Measurements from ENCODE around the gene ULK4.
A peak's percentile ranks its signal among the peaks of the same experiment; 100 is the strongest.
"Not testable (repeated sequence)": the region's sequence is repeated elsewhere in the genome, so short reads cannot be mapped to it uniquely, and the experiment has no call there.

The ULK4 gene

DNA sequence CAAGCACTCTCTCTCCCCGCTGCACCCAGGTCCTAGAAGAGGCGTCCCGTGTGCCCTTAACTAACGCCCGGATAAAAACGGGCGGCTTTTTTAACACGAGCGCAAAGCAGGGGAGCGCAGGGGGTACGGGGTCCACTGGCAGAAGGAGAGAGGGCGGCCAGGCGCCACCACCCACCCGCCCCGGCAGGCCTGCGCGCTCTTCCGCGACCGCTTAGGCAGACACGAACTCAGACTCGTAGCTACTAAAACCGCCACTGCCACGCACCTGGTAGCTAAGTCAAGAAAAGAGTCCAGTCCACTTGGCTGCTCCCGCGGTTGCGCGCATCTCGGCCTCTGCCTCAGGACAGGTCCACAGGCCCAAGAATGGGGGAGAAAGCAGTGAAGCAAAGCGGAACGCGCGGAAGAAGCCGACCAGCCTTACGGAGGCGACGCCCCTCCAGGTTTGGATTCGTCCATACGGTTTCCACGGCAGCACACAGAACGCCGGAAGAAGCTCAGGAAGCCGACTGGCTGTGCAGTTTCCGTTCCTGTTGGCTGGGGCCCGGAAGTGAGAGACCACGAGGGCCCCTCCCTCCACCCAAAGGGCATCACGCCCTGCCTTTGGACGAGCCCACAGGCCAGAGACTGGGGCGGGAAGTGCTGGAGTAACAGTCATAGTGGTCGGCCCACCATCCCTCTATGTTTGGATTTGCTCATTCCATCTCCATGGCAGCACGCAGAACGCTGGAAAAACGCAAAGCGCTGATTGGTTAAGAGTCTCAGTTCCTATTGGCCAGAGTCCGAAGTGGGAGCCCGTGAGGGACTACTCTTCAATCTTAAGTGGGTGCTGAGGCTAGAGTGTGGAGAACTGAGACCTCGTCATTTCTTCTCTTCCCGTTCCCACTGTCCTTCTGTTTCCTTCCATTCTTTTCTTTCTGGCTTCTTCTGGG, at the start of gene ULK4:
Gene ULK4 (minus strand): TSS at position 353 of the 929 bp plus-strand sequence. CDS start 7,344 bp downstream, outside the sequence.
- DNase-seq (ENCODE audit: low spot score), result peak; percentile 97

DNA sequence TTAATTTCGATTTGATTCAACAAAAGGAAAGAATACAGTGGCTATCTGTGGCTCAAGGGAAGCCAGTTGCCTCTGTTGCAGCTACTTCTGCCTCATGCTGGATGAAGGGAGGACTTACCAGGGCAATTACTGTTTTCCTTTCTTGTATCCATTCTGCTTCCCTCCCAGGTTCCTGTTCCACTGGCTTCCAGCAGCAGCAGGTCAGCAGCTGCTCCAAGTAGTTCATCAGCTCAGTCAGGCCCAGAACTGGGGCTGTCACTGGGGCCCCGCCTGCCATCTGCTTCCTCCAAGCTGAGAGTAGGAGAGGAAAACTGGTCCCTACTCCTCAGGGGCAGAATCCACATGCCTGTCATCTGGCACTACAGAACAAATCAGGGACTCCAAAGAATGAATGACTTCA, 48.6 kb upstream of the ULK4 start:
- DNase-seq (ENCODE audit: low spot score), result no peak

DNA sequence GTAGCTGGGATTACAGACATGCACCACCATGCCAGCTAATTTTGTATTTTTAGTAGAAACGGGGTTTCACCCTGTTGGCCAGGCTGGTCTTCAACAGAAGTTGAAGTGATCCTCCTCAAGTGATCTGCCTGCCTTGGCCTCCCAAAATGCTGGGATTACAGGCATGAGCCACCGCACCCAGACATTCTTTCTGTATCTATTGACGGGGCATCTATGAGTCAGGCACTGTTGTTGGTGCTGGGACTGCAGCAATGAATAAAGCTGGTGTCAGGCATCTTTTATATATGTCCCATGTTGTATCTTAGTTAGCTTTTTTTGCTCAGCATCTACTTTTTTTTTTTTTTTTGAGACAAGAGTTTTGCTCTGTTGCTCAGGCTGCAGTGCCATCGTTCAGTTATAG, 47.6 kb upstream of the ULK4 start:
- no peak for DNase-seq (ENCODE audit: low spot score)

DNA sequence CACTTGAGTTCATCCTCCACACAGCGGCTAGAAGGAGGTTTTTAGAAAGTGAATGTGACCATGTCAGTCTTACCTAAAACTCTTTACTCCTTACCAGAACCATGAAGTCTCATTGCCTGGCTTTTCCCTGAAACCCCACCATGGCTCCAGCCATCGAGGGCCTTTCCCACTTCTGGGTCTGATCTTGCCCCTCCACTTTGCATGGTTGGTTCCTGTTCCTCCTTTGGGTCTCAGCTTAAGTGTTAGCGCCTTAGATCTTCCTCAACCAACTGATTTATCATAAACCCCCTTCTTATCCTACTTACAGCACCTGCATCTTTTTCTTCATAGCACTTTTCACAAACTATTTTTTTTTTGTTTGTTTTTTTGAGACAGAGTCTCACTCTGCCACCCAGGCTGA, 45.9 kb upstream of the ULK4 start:
- no peak for DNase-seq (ENCODE audit: low spot score)

DNA sequence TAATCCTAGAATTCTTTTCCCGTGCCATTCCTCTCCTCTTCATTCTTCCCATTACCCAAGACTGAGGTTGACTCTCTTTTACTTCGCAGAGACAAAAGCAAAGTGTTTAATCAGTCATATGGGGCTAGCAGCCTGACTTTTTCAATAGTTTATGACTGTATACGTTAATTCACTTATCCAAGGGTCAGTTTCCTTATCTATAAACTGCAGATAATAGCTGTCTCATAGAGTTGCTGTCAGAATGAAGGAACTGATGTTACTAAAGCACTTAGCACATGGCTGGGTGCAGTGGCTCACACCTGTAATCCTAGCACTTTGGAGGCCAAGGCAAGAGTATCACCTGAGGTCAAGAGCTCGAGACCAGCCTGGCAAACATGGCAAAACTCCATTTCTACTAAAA, 43.5 kb upstream of the ULK4 start:
- DNase-seq (ENCODE audit: low spot score), result no peak

DNA sequence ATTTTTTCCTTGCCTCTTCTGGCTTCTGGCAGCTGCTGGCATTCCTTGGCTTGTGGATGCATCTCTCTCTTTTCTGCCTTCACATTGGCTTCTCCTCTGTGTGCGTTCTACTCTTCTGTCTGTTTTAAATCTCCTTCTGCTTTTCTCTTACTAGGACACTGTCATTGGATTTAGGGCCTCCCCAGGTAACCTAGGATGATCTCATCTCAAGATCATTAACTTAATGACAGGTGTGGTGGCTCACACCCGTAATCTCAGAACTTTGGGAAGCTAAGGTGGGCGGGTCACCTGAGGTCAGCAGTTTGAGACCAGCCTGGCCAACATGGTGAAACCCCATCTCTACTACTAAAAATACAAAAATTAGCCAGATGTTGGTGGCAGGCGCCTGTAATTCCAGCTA, 40.9 kb upstream of the ULK4 start:
- no peak for DNase-seq (ENCODE audit: low spot score)

DNA sequence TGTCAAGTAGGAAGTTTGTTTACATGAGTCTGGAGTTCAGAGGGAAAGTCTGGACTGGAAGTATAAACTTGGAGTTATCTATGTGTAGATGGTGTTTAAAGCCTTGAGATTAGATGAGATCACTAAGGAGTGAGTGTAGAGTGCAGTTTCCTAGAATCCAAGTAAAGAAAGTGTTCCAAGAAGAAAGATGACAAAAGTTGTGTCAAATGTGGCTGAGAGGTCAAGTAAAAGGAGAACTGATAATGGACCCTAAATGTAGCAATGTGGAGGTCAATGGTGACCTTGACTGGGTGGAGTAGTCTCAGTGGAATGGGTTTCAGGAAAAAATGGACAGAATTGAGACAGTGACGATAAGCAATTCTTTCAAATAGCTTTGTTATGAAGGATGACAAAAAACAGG, 39.9 kb upstream of the ULK4 start:
- DNase-seq (ENCODE audit: low spot score), result no peak

DNA sequence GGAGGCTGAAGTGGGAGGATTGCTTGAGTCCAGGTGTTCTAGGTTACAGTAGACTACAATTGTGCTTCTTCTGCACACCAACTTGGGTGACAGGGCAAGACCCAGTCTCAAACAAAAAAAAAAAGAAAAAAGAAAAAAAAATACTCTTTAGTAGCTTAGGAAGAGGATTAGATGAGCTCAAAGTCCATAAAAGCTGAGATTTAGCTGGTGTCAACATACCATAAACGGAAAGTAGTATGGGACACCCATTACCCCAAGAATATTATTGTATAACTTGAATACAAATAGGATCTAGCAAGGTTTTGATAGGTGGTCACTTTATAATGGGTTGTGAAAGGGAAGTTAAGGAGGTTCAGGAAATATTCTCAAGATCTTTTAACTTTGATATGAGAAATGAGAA, 38.0 kb upstream of the ULK4 start:
- no peak for DNase-seq (ENCODE audit: low spot score)

DNA sequence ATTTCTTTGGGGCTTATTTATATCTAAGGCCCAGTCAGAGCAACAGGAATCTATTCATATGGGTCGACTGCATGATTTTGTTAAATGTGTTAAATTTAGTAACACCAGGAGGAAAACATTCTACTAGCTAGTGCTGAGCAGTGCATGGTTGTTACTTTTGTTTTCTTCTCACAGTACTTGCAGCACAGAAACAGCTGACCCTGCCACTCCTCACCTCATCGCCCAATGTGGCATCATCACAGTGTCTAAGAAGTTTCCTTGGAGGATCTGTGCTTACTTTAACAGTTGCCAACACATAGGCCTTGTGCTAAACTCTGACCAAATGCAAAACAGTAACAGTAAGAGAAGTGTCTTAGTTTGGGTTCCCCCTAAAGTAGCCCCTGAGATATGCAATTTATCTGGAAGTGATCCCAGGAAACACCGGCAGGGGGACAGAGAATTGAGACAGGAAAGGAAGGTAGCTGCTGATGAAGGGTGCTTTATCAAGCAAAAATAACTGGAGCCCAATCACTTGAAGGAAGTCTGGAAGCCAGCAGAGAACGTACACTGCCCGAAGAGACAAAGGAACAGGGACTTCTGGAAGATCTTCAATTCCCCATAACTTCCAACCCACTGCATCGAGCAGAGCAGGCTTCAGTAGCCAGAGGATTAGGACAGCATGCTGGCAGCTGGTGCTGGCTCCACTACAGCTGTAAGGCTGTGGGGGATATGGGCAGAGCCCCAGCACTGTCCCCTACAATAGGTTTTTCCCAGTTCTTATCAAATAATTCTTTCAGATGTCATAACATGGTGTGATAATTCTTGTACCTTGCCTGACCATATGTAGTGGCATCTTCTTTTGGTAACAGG, 36.0 kb upstream of the ULK4 start:
- no peak for DNase-seq (ENCODE audit: low spot score)

DNA sequence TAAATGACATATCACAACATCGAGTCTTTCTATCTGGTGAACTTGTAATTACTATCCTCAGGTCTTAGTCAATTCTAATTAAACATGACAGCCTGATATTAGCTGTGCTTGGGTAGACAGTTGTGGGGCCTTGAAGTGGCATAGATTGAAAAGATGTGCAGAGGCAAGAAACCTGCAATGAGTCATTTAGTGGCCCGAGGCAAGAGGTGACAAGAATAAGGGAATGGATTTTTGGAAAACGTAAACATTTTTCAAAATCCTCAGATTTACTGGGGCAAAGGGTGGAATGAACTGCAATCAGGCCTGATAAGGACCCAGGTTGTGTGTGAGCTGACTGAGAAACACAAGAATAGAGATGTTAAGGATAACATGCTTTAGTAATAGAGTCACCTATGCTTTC, 29.5 kb upstream of the ULK4 start:
- DNase-seq (ENCODE audit: low spot score), result no peak

DNA sequence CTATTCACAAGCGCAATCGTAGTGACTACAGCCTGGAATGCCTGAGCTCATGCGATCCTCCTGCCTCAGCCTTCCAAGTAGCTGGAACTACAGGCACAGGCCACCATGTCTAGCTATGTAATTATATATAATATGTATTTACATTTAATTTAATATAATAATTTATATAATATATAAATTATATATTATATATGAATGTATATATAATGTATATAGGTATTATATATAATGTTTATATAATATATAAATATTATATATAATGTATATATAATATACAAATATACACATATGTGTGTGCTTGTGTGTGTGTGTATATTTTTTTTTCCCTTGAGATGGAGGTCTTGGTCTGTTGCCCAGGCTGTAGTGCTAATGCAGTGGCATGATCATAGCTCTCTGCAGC, 27.6 kb upstream of the ULK4 start:
- no peak for DNase-seq (ENCODE audit: low spot score)

DNA sequence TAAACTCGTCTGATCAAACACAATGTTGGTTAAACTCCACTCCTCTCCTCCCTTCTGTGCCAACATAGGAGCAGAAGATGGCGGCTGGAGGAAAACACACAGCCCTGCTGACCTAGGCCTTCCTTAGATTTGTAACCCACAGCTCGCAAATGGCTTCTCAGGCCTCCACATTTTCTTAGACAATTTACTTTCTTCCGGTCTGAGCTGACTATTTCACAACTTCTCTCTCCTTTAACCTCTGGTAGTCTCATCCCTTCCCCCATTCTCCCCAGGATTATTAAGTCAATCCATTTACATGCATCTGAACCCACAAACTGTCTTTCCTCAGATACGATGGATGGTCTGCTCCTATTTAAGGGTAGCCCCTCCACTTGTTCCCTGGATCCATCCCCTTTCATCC, 25.7 kb upstream of the ULK4 start:
- DNase-seq (ENCODE audit: low spot score), result no peak

DNA sequence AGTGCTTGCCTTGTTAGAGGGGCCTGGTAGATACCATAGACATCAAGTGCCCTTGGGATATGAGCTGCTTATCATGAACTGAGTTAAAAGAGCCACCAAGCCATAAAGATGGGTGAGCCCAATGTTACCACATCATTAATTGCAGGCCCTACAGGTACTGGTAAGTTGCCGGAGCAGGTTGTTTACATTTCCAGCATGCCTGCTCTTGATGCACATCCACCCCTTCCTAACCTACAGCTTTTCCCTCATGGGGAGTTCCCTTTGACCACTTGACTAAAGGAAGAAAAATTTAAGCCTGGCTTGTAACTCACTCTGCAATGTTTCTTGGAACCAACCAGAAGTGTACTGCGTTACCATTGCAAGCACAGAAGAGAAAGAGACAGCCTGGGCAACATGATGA, 24.7 kb upstream of the ULK4 start:
- DNase-seq (ENCODE audit: low spot score), result no peak

DNA sequence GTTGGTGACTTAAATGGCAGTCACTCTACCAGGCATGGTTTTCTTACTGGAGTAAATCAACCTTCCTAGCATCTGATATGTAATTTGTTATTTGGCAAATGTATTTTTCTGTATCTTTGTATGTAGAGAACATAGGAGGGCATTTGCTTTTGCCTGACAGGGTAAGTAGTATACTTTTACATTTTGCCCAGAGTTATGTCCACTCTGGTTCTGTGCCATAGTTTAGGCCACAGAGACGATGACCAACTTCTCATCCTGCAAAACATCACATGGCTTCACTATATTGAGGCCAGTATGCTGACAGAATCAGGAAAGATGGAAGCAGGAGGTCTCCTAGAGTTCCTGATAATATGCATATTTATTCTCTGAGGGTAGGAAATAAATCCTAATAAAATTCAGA, 23.1 kb upstream of the ULK4 start:
- DNase-seq (ENCODE audit: low spot score), result no peak

DNA sequence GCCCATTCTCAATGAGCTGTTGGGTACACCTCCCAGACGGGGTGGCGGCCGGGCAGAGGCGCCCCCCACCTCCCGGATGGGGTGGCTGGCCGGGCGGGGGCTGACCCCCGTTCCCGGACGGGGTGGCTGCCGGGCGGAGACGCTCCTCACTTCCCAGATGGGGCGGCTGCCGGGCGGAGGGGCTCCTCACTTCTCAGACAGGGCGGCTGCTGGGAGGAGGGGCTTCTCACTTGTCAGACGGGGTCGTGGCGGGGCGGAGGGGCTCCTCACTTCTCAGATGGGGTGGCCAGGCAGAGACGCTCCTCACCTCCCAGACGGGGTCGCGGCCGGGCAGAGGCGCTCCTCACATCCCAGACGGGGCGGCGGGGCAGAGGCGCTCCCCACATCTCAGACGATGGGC, 21.2 kb upstream of the ULK4 start:
- DNase-seq (ENCODE audit: low spot score), result not testable (repeated sequence)

DNA sequence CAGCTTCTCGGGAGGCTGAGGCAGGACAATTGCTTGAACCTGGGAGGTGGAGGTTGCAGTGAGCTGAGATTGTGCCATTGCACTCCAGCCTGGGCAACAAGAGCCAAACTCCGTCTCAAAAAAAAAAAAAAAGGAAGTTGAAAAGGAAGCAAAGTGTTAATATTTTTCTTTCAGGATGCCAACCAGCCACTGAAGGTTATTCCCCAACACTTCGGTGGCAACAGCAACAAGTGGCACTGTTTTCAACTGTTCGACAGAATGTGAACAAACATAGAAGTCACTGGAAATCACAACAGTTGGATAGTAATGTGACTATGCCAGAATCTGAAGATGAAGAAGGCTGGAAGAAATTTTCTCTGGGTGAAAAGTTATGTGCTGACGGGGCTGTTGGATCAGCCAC, 15.5 kb upstream of the ULK4 start:
- not testable (repeated sequence) for DNase-seq (ENCODE audit: low spot score)

DNA sequence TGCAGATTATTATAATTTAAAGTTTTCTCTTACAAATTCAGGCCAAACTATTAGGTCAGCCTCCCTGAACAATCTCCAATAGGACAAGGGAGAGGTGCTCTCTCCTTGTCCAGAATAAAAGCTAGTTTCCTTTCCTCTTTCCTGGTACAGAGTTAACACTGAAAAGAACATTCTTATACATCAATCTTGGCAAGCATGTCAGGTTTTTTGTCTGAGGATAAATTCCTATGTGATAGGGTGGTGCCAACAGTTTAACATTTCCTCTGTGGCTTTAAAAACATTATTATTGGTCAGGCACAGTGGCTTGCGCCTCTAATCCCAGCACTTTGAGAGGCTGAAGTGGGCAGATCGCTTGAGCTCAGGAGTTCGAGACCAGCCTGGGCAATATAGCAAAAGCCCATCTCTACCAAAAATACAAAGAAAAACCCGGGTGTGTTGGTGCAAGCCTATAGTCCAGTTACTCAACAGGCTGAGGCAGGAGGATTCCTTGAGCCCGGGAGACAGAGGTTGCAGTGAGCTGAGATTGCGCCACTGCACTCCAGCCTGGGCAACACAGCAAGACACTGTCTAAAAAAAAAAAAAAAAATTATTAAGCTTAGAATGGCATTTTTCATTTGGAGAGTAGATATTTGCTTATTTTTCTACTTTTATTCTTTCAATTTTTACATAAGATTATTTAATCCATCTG, 13.7 kb upstream of the ULK4 start:
- DNase-seq (ENCODE audit: low spot score), result no peak

DNA sequence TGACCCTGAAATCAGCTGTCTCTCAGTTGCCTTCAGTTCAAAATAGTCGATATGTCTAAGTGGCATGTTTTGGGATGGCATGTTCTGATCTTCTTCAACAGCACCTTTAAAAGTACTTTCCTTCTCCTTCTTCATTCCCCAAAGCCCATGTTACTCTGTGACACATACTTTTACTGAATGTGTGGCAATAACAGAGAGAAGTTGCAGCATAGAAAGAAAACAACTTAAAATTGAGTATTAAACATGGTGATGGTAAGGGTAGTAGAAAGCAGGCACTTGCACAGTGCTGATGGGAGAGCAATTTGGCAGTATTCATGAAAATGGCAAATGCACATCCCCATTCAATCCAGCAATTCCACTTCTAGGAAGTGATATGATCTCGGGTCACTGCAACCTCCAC, 12.3 kb upstream of the ULK4 start:
- no peak for DNase-seq (ENCODE audit: low spot score)

DNA sequence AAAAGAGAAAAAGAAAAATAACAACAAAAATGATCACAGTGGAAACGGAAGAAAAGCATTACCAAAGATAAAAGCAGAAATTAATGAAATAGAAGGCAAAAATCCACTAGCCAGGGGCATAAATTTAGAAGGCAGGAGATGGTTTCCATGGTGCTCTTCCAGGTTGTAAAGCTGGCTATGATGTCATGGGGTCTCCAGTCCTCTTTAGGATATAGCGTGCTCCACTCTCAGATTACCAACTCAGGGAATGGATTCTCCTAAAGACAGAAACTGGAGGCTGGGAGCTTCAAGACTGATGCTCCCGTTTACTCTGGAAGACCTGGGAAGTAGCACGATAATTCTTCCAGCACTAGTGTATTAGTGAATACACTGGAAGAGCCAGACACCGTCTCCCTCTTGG, 10.9 kb upstream of the ULK4 start:
- DNase-seq (ENCODE audit: low spot score), result no peak

DNA sequence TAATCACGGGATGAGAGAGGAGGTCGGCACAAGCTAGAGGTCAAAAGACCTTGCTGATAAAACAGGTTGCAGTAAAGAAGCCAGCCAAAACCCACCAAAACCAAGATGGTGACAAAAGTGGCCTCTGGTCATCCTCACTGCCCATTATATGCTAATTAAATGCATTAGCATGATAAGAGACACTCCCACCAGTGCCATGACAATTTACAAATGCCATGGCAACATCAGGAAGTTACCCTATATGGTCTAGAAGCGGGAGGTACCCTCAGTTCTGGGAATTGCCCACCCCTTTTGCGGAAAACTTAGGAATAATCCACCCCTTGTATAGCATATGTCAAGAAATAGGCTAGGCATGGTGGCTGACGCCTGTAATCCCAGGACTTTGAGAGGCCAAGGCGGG, 4.3 kb upstream of the ULK4 start:
- no peak for DNase-seq (ENCODE audit: low spot score)

DNA sequence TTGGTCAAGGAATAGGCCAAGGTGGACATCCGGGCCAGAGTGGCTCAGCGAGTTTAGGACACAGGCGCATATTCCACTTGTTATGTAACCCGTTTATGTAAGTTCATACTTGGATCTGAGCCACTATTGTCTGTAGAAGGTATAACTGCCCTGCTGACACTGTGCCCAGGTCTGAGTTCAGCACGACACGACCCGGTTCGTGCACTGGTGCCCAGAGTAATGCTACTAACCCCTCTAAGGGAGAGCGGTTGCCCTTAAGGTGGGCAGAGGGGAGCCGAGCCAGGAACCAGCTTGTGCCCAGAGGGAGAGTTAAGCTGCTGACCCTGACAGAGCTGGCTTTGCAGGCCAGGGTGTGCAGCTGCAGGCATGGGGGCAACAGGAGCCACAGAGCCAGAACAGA, 1.9 kb upstream of the ULK4 start:
- no peak for DNase-seq (ENCODE audit: low spot score)
